Calu3 (cell line): ENCODE measurements around the gene BMPR1B. TPM values are rescaled to one million over a fixed set of nuclear protein-coding genes. Genes with fewer than 3 reads are reported as not detected.

Source experiments
- BruUV-seq: library from RNA; stranded (reverse); fragments of 400-500 nt; replicated peaks from 2 replicates; lab custom pipeline; 2021; lab: Mats Ljungman, UMichigan
- CTCF ChIA-PET: fragments of 300-600 bp; sonication (Branson Sonifier 250); formaldehyde crosslinking; loops from one replicate; lab custom pipeline; 2022; ENCODE audit warnings: antibody characterized with exemption; lab: Charles Lee
- DNase-seq: peaks from one replicate; pipeline ENCODE4 v3.0.0; 2022
- H3K27ac Mint-ChIP-seq: one replicate; pipeline ENCODE4 v1.8.0; 2022; ENCODE audit warnings: mixed read lengths; ENCODE audit not compliant: unreplicated experiment
- H3K27me3 Mint-ChIP-seq: one replicate; pipeline ENCODE4 v1.8.0; 2022; ENCODE audit warnings: mixed read lengths; ENCODE audit not compliant: unreplicated experiment
- H3K36me3 Mint-ChIP-seq: one replicate; pipeline ENCODE4 v1.8.0; 2022; ENCODE audit warnings: mild to moderate bottlenecking, moderate library complexity, mixed read lengths; ENCODE audit not compliant: insufficient read depth, unreplicated experiment
- H3K4me1 Mint-ChIP-seq: one replicate; pipeline ENCODE4 v1.8.0; 2022; ENCODE audit warnings: mild to moderate bottlenecking, low read depth, mixed read lengths; ENCODE audit not compliant: unreplicated experiment
- H3K4me3 Mint-ChIP-seq: one replicate; pipeline ENCODE4 v1.8.0; 2022; ENCODE audit warnings: mild to moderate bottlenecking, low read depth, moderate library complexity, mixed read lengths; ENCODE audit not compliant: unreplicated experiment
- H3K9me3 Mint-ChIP-seq: one replicate; pipeline ENCODE4 v1.8.0; 2022; ENCODE audit warnings: low read depth, mixed read lengths; ENCODE audit not compliant: unreplicated experiment
- intact Hi-C: fragments of 100-400 bp; cut with micrococcal nuclease; formaldehyde crosslinking; loops from one replicate; pipeline ENCODE4 v1.10.0; 2022; ENCODE audit not compliant: unreplicated experiment
- total RNA-seq: library from RNA; stranded (reverse); gene quantifications from 2 replicates; pipeline ENCODE4 v1.2.3, GENCODE V29; 2022
- TF ChIP-seq, protein P1 (sequence below): fragments of 200-600 bp; IDR thresholded peaks from one replicate; pipeline ENCODE4 v1.8.0; 2022; ENCODE audit warnings: antibody characterized with exemption; ENCODE audit not compliant: unreplicated experiment

The BMPR1B gene
- total RNA-seq, 1 experiment from 2014 or later: 9.2 TPM

- peaks cover 20% of the 10 kb centered on the region for H3K4me1 Mint-ChIP-seq
- CTCF ChIA-PET: no interaction called here
- no peaks in the 10 kb centered on the region for H3K9me3 Mint-ChIP-seq
- no peak overlapping the region for H3K27ac Mint-ChIP-seq
- H3K27me3 Mint-ChIP-seq: no peaks in the 10 kb centered on the region
- DNase-seq: no peak
- H3K36me3 Mint-ChIP-seq: no peaks in the 10 kb centered on the region
- BruUV-seq: no TSS peak
- TF ChIP-seq, protein P1, sequence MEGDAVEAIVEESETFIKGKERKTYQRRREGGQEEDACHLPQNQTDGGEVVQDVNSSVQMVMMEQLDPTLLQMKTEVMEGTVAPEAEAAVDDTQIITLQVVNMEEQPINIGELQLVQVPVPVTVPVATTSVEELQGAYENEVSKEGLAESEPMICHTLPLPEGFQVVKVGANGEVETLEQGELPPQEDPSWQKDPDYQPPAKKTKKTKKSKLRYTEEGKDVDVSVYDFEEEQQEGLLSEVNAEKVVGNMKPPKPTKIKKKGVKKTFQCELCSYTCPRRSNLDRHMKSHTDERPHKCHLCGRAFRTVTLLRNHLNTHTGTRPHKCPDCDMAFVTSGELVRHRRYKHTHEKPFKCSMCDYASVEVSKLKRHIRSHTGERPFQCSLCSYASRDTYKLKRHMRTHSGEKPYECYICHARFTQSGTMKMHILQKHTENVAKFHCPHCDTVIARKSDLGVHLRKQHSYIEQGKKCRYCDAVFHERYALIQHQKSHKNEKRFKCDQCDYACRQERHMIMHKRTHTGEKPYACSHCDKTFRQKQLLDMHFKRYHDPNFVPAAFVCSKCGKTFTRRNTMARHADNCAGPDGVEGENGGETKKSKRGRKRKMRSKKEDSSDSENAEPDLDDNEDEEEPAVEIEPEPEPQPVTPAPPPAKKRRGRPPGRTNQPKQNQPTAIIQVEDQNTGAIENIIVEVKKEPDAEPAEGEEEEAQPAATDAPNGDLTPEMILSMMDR: no peak
- intact Hi-C loops: no loop called here
- no peak overlapping the region for H3K4me3 Mint-ChIP-seq
Observed at GRCh38 chr4:94940520-94940908, 182.8 kb downstream of the BMPR1B start.

GRCh38 chr4:94941706-94942105, 184.0 kb downstream of the BMPR1B start:
- Mint-ChIP-seq H3K27ac (no peak overlapping the region), H3K36me3 (no peaks in the 10 kb centered on the region), H3K4me1 (peaks cover 8% of the 10 kb centered on the region), H3K9me3 (no peaks in the 10 kb centered on the region), H3K27me3 (no peaks in the 10 kb centered on the region), H3K4me3 (no peak overlapping the region)
- CTCF ChIA-PET: no interaction called here
- TF ChIP-seq, protein P1: no peak
- intact Hi-C loops: no loop called here
- no TSS peak for BruUV-seq
- no peak for DNase-seq

GRCh38 chr4:94944726-94945125, 187.0 kb downstream of the BMPR1B start:
- Mint-ChIP-seq H3K27ac (no peak overlapping the region), H3K4me3 (no peak overlapping the region), H3K9me3 (no peaks in the 10 kb centered on the region), H3K36me3 (no peaks in the 10 kb centered on the region), H3K27me3 (no peaks in the 10 kb centered on the region), H3K4me1 (peaks cover 11% of the 10 kb centered on the region)
- DNase-seq: no peak
- CTCF ChIA-PET: no interaction called here
- no TSS peak for BruUV-seq
- TF ChIP-seq, protein P1: no peak
- intact Hi-C loops: no loop called here

- no peak for DNase-seq
- CTCF ChIA-PET: no interaction called here
- Mint-ChIP-seq H3K4me3 (no peak overlapping the region), H3K9me3 (peaks cover 5% of the 10 kb centered on the region), H3K27ac (no peak overlapping the region), H3K36me3 (no peaks in the 10 kb centered on the region), H3K4me1 (peaks cover 19% of the 10 kb centered on the region), H3K27me3 (no peaks in the 10 kb centered on the region)
- TF ChIP-seq, protein P1: no peak
- BruUV-seq: no TSS peak
- intact Hi-C loops: no loop called here
Observed at GRCh38 chr4:94947681-94948108, 189.9 kb downstream of the BMPR1B start.
